Brain microvascular endothelial cell (primary cell): ENCODE data around the gene PSMB3.
A peak's percentile ranks its signal among the peaks of the same experiment; 100 is the strongest.
"Not testable (repeated sequence)": the region's sequence is repeated elsewhere in the genome, so short reads cannot be mapped to it uniquely, and the experiment has no call there.

Source experiments
- DNase-seq: peaks from one replicate; pipeline ENCODE4 v3.0.0-alpha.2; 2020
- H3K27ac ChIP-seq: fragments of 250-450 bp; sonication (Bioruptor Pico); 2 replicates; pipeline ENCODE4 v1.5.1; 2020; ENCODE audit warnings: mild to moderate bottlenecking, moderate library complexity
- H3K27me3 ChIP-seq: fragments of 250-450 bp; sonication (Bioruptor Pico); replicated peaks from 2 replicates; pipeline ENCODE4 v1.5.1; 2020; ENCODE audit warnings: mild to moderate bottlenecking
- H3K36me3 ChIP-seq: fragments of 250-450 bp; sonication (Bioruptor Pico); replicated peaks from 2 replicates; pipeline ENCODE4 v1.5.1; 2020; ENCODE audit warnings: mild to moderate bottlenecking
- H3K4me3 ChIP-seq: 2 replicates; pipeline ENCODE4 v1.5.1; 2011; ENCODE audit warnings: low read depth, mild to moderate bottlenecking, control low read depth, low read length, moderate library complexity
- CTCF ChIP-seq: IDR thresholded peaks from 2 replicates; pipeline ENCODE4 v1.5.1; 2011; ENCODE audit warnings: low read depth, mild to moderate bottlenecking, moderate library complexity, low read length, control low read depth, inconsistent platforms; ENCODE audit errors: missing control alignments
- in situ Hi-C: cut with HindIII; loops from 2 replicates; pipeline ENCODE4 v1.10.0; 2017; ENCODE audit warnings: low sequenced_read_pairs, low pct_ligation_motif_present

Gene PSMB3

GRCh38 chr17:38779965-38780752 is 27.6 kb downstream of the PSMB3 start:
- no peak for TF ChIP-seq CTCF
- Histone ChIP-seq H3K27me3 (no peaks in the 10 kb centered on the region), H3K27ac (no peak overlapping the region), H3K4me3 (no peak overlapping the region), H3K36me3 (peaks cover 81% of the 10 kb centered on the region)
- in situ Hi-C loops = no loop called here
- DNase-seq = no peak

- in situ Hi-C loops = no loop called here
- Histone ChIP-seq H3K4me3 (no peak overlapping the region), H3K36me3 (peaks cover 69% of the 10 kb centered on the region), H3K27me3 (no peaks in the 10 kb centered on the region), H3K27ac (no peak overlapping the region)
- peak; percentile 3 for TF ChIP-seq CTCF
- no peak for DNase-seq
Measured at GRCh38 chr17:38783227-38783626, 30.7 kb downstream of the PSMB3 start.

- no peak for DNase-seq
- peaks cover 40% of the 10 kb centered on the region for H3K36me3 ChIP-seq
- H3K4me3 ChIP-seq = no peak overlapping the region
Measured at GRCh38 chr17:38786372-38786771, 33.8 kb downstream of the PSMB3 start.

GRCh38 chr17:38787999-38788398 is 35.5 kb downstream of the PSMB3 start:
- H3K4me3 ChIP-seq, DNase-seq, H3K27me3 ChIP-seq, H3K27ac ChIP-seq, in situ Hi-C loops: not testable (repeated sequence)
- H3K36me3 ChIP-seq = peaks cover 30% of the 10 kb centered on the region

More at GRCh38 chr17:38786372-38786771, 33.8 kb downstream of the PSMB3 start:
- in situ Hi-C loops = no loop called here
- H3K27ac ChIP-seq = no peak overlapping the region
- no peaks in the 10 kb centered on the region for H3K27me3 ChIP-seq
- no peak for TF ChIP-seq CTCF

- TF ChIP-seq CTCF = no peak
- H3K4me3 ChIP-seq = no peak overlapping the region
- in situ Hi-C loops = no loop called here
- H3K27ac ChIP-seq = no peak overlapping the region
- DNase-seq = no peak
- H3K27me3 ChIP-seq = no peaks in the 10 kb centered on the region
- H3K36me3 ChIP-seq = peaks cover 20% of the 10 kb centered on the region
Measured at GRCh38 chr17:38789185-38789584, 36.6 kb downstream of the PSMB3 start.

GRCh38 chr17:38790148-38790707 is 37.7 kb downstream of the PSMB3 start:
- H3K4me3 ChIP-seq, H3K27ac ChIP-seq, in situ Hi-C loops, H3K27me3 ChIP-seq, DNase-seq: not testable (repeated sequence)
- TF ChIP-seq CTCF = peak; percentile 1
- H3K36me3 ChIP-seq = peaks cover 10% of the 10 kb centered on the region
